ENCODE data around the gene TCF4. TPM values are rescaled to one million over a fixed set of nuclear protein-coding genes. Genes with fewer than 3 reads are reported as not detected.

The TCF4 gene
- total RNA-seq, 1 donor from 2014 or later = 115 TPM

- H3K27me3 Mint-ChIP-seq (ENCODE audit: low read depth, unreplicated experiment) = no peaks in the 10 kb centered on the region
- no peak for FAIRE-seq
- H3K27ac Mint-ChIP-seq (ENCODE audit: unreplicated experiment) = no peak overlapping the region
- no peak overlapping the region for H3K4me3 Mint-ChIP-seq (ENCODE audit: unreplicated experiment)
- H2AFZ ChIP-seq (ENCODE audit: low read depth, low read length) = no peak overlapping the region
- DNase-seq (ENCODE audit: low read depth) = no peak
- H3K79me2 ChIP-seq (ENCODE audit: insufficient read depth, low read length) = peaks cover 73% of the 10 kb centered on the region
- no peaks in the 10 kb centered on the region for H3K36me3 Mint-ChIP-seq (ENCODE audit: low read depth, unreplicated experiment)
- peaks cover 42% of the 10 kb centered on the region for H4K20me1 ChIP-seq (ENCODE audit: insufficient read depth, low read length)
- no peak overlapping the region for H3K4me3 ChIP-seq (ENCODE audit: insufficient read depth, low read depth, low read length)
- H3K36me3 ChIP-seq (ENCODE audit: insufficient read depth, low read length) = no peaks in the 10 kb centered on the region
- no peaks in the 10 kb centered on the region for H3K9me3 Mint-ChIP-seq (ENCODE audit: unreplicated experiment)
- no peak overlapping the region for H3K4me2 ChIP-seq (ENCODE audit: low read length)
- no peak overlapping the region for H3K27ac ChIP-seq (ENCODE audit: low read depth, low read length)
- H3K27me3 ChIP-seq (ENCODE audit: insufficient read depth, low read length) = no peaks in the 10 kb centered on the region
- H3K4me1 ChIP-seq (ENCODE audit: insufficient read depth, low read length) = no peaks in the 10 kb centered on the region
- H3K9ac ChIP-seq (ENCODE audit: low read length) = no peak overlapping the region
- peaks cover 12% of the 10 kb centered on the region for H3K4me1 Mint-ChIP-seq (ENCODE audit: low read depth, unreplicated experiment)
- no peaks in the 10 kb centered on the region for H3K9me3 ChIP-seq (ENCODE audit: insufficient read depth, low read depth, low read length)
- TF ChIP-seq EZH2 (IDR thresholded peaks at IDR 0.05; ENCODE audit: insufficient read depth, low read length) (no peak), CTCF (IDR thresholded peaks at IDR 0.05; ENCODE audit: insufficient read depth, low read depth, low read length) (no peak)
Measured at GRCh38 chr18:55310863-55311262, 277.1 kb downstream of the TCF4 start.

- Histone ChIP-seq H3K27ac (ENCODE audit: low read depth, low read length) (no peak overlapping the region), H2AFZ (ENCODE audit: low read depth, low read length) (no peak overlapping the region), H3K9ac (ENCODE audit: low read length) (no peak overlapping the region), H3K4me2 (ENCODE audit: low read length) (no peak overlapping the region), H3K36me3 (ENCODE audit: insufficient read depth, low read length) (no peaks in the 10 kb centered on the region), H3K27me3 (ENCODE audit: insufficient read depth, low read length) (no peaks in the 10 kb centered on the region), H3K79me2 (ENCODE audit: insufficient read depth, low read length) (peaks cover 72% of the 10 kb centered on the region), H3K4me1 (ENCODE audit: insufficient read depth, low read length) (no peaks in the 10 kb centered on the region), H4K20me1 (ENCODE audit: insufficient read depth, low read length) (peaks cover 42% of the 10 kb centered on the region), H3K4me3 (ENCODE audit: insufficient read depth, low read depth, low read length) (no peak overlapping the region), H3K9me3 (ENCODE audit: insufficient read depth, low read depth, low read length) (no peaks in the 10 kb centered on the region)
- Mint-ChIP-seq H3K4me3 (ENCODE audit: unreplicated experiment) (no peak overlapping the region), H3K4me1 (ENCODE audit: low read depth, unreplicated experiment) (peaks cover 12% of the 10 kb centered on the region), H3K27ac (ENCODE audit: unreplicated experiment) (no peak overlapping the region), H3K27me3 (ENCODE audit: low read depth, unreplicated experiment) (no peaks in the 10 kb centered on the region), H3K9me3 (ENCODE audit: unreplicated experiment) (no peaks in the 10 kb centered on the region), H3K36me3 (ENCODE audit: low read depth, unreplicated experiment) (no peaks in the 10 kb centered on the region)
- FAIRE-seq = no peak
- DNase-seq (ENCODE audit: low read depth) = no peak
- TF ChIP-seq CTCF (IDR thresholded peaks at IDR 0.05; ENCODE audit: insufficient read depth, low read depth, low read length) (no peak), EZH2 (IDR thresholded peaks at IDR 0.05; ENCODE audit: insufficient read depth, low read length) (no peak)
Measured at GRCh38 chr18:55310044-55310676, 277.8 kb downstream of the TCF4 start.

- H4K20me1 ChIP-seq (ENCODE audit: insufficient read depth, low read length) = peaks cover 41% of the 10 kb centered on the region
- DNase-seq (ENCODE audit: low read depth) = no peak
- H3K79me2 ChIP-seq (ENCODE audit: insufficient read depth, low read length) = peaks cover 69% of the 10 kb centered on the region
- H3K4me2 ChIP-seq (ENCODE audit: low read length) = no peak overlapping the region
- Mint-ChIP-seq H3K27ac (ENCODE audit: unreplicated experiment) (no peak overlapping the region), H3K4me1 (ENCODE audit: low read depth, unreplicated experiment) (peaks cover 9% of the 10 kb centered on the region), H3K9me3 (ENCODE audit: unreplicated experiment) (no peaks in the 10 kb centered on the region), H3K36me3 (ENCODE audit: low read depth, unreplicated experiment) (no peaks in the 10 kb centered on the region), H3K27me3 (ENCODE audit: low read depth, unreplicated experiment) (no peaks in the 10 kb centered on the region), H3K4me3 (ENCODE audit: unreplicated experiment) (no peak overlapping the region)
- H3K9me3 ChIP-seq (ENCODE audit: insufficient read depth, low read depth, low read length) = no peaks in the 10 kb centered on the region
- no peak for FAIRE-seq
- H2AFZ ChIP-seq (ENCODE audit: low read depth, low read length) = no peak overlapping the region
- no peak for TF ChIP-seq EZH2 (IDR thresholded peaks at IDR 0.05; ENCODE audit: insufficient read depth, low read length)
- TF ChIP-seq CTCF (IDR thresholded peaks at IDR 0.05; ENCODE audit: insufficient read depth, low read depth, low read length) = no peak
- no peaks in the 10 kb centered on the region for H3K36me3 ChIP-seq (ENCODE audit: insufficient read depth, low read length)
- no peak overlapping the region for H3K4me3 ChIP-seq (ENCODE audit: insufficient read depth, low read depth, low read length)
- H3K4me1 ChIP-seq (ENCODE audit: insufficient read depth, low read length) = no peaks in the 10 kb centered on the region
- H3K9ac ChIP-seq (ENCODE audit: low read length) = no peak overlapping the region
- no peaks in the 10 kb centered on the region for H3K27me3 ChIP-seq (ENCODE audit: insufficient read depth, low read length)
- no peak overlapping the region for H3K27ac ChIP-seq (ENCODE audit: low read depth, low read length)
Measured at GRCh38 chr18:55309249-55309648, 278.7 kb downstream of the TCF4 start.
